NCI-H2227 (cell line): ENCODE data around the gene SERPINB10.
A peak's percentile ranks its signal among the peaks of the same experiment; 100 is the strongest.
"Not testable (repeated sequence)": the region's sequence is repeated elsewhere in the genome, so short reads cannot be mapped to it uniquely, and the experiment has no call there.

Source experiments
- DNase-seq: peaks from one replicate; lab custom pipeline; 2025; ENCODE audit not compliant: unreplicated experiment; lab: John Stamatoyannopoulos, UW

Gene SERPINB10

GRCh38 chr18:63890950-63891304 lies 16.8 kb upstream of the SERPINB10 start:
- peak; percentile 73 for DNase-seq

DNA sequence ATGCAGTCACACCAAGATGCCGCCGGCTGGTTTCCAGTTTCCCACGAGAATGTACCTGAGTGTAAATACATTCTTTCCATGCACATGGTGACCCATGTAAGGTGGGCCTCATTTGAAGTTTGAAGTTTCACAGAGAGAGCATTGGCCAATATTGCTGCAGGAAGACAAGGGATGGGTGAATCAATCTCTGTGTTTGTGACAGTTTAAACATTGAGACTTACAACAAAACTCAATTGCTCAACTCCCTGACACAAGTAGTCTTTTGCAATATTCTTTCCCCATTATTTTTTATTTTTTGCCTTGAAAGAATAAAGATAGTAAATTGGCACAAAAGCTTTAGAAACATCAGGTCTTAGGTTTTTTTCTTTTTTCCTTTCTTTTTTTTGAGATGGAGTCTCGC lies 15.2 kb upstream of the SERPINB10 start:
- DNase-seq: no peak

DNA sequence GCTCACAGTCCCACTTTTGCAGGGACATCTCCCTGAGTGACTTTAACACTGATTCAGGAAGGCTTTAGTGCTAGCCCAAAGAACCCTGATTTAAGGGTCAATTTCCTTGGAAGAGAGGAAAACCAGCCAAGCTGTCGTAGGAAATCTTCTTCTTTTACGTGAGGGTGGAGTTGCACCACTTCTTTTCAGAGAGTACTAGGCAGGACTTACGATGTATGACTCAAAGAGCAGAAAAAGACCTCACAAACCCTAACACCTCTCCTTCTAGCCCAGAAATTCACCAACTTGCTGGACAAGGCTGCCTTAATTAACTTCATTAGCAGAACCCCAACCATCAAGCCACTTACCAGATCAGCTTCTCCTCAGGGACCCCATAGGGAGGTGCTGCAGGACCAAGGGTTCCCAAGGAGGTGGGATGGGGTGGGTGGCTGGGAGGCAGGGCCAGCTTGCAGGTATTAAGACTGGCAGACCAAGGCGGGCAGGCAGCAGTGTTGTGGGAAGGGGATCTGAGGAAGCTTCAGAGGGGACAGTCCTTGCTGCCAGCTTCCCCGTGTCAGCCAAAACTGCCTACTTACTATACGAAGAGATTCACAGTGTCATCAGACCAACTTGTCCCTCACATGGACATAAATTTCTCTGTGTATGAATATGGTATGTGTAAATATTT lies 13.5 kb upstream of the SERPINB10 start:
- no peak for DNase-seq

- no peak for DNase-seq
Measured at GRCh38 chr18:63895190-63895589, 12.6 kb upstream of the SERPINB10 start.

GRCh38 chr18:63897072-63897471 lies 10.7 kb upstream of the SERPINB10 start:
- no peak for DNase-seq

- no peak for DNase-seq
Measured at GRCh38 chr18:63899206-63899605, 8.6 kb upstream of the SERPINB10 start.

GRCh38 chr18:63903851-63904570 lies 3.7 kb upstream of the SERPINB10 start:
- peak; percentile 33 for DNase-seq

DNA sequence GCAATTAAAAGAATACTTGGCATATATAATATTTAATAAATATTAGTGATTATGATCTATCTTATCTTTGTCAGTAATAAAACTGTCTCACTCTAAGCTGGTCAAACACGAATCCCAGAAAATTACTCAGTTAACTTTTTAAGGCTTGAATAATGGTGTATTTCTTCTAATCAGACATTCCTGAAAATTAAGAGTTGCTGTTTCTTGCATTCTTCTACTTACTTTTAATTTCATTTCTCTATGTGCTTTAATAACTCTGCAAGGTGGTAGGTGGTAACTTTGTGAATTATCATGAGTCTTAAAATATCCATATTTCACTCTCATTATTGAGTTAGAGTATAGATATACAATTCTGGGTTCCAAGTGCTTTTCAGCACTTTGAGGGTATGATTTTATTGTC lies 3.1 kb upstream of the SERPINB10 start:
- no peak for DNase-seq

DNA sequence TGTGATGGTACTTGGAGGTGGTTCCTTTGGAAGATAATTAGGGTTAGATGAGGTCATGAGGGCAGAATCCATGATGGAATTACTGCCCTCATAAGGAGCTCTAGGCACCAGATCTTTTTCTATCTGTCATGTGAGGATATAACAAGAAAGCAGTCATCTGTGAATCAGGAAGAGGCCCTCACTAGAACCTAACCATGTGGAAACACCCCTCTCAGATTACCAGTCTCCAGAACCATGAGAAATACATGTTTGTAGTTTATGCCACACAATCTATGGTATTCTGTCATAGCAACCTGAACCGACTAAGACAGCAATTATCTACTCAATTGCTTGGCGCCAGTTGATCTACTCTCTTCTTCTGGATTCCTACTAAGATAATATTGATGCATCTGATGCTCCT lies 2.4 kb upstream of the SERPINB10 start:
- DNase-seq: no peak

- no peak for DNase-seq
Measured at GRCh38 chr18:63906056-63906455, 1.7 kb upstream of the SERPINB10 start.

DNA sequence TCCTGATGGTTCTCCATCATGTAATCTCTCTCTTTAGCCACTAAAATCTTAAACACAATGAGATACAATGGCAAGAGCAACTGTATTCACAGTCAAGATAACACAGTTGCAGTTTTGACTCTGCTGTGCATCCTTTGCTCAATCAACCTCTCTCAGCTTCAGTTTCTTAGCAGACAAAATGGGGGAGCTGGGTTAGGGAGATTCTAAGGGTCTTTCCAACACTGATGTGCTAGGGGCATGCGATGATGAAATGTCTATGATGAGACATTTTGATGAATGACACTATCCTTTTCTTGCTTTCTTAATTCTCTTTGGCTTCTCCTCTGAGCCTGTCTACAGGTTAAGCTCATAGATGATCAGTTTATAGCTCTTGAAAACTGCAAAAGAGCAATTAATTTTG lies 1.1 kb downstream of the SERPINB10 start:
- no peak for DNase-seq

DNA sequence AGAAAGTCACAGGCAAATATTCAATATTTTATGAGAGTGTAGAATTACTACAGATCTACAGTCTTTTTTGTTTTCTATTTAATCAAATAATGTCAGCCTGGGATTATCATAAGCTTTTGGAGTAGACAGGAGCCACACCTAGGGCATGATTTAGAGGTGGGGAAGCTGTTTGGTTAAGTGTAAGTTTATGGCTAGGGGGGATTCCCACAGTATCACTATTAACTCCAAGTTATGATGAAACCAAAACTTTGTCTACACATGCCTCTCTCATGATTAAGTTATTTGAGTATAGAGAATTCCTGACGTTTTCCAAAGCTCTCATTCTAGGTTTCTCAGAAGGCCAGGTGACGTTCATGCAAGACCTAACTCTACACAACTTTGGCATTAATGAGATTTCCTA lies 2.1 kb downstream of the SERPINB10 start:
- DNase-seq: no peak

GRCh38 chr18:63917817-63918216 lies 10.1 kb downstream of the SERPINB10 start:
- no peak for DNase-seq

- DNase-seq: no peak
Measured at GRCh38 chr18:63922049-63922448, 14.3 kb downstream of the SERPINB10 start.

DNA sequence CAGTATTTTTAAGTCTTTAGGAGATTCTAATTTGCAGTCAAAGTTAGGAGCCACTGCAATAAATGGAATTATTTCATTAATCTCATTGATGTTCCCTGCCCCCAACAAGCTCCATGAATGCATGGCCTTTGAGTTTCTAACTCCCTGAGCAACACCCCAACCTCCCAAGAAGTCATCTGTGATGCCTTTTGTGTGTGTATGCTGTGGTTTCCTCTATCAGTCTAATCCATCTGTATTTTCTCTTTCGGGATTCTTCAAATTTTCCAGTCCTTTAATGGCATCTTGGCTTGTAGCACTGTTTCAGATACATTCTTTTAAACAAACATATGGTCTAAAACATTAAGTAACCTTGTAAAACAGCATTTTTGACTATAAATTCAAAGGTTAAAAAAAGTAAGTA lies 16.8 kb downstream of the SERPINB10 start:
- no peak for DNase-seq

GRCh38 chr18:63928331-63928730 lies 20.6 kb downstream of the SERPINB10 start:
- no peak for DNase-seq

DNA sequence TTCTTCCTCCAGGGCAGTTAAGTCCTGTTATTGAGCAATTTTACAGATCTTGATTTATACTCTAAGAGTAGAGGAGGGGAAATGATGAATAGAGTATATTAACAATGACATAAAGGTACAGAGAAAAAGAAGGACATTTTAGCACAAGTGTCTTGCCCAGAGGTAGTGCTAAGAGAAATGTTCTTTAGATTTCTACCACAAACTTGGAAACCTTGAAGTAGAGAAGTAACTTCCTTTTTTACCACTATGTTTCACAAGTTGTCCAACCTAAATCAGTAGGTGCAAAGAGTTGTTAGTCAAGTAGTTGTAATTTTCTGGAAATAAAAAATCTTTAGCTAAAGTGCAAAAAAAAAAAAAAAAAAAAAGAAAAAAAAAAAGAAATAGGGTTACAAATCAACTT lies 21.6 kb downstream of the SERPINB10 start:
- not testable (repeated sequence) for DNase-seq

DNA sequence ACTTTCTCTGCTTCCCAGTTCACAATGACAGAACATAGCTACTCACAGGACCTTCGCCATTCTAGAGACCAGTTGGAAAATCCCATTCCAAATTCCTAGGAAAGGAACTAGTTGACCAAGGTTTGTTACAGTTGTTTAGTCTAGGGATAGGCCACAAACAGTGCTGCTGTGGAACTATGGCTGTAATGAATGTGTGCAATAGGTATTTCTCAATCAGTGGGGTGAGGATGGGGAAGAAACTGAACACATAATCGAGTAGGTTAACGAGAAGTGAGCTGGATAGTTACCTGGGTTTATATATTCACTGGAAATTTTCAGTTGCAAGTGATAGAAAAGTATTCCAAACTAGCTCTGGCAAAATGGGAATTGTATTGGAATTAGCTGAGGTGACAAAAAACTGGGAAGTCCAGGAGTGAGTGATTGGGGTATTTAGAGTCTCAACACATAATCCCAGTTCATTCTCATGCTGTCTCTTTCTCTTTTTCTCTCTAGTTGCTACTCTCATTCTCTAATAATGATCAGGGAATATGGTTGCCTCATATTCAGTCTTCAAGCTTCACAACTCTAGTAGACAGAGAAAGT lies 23.1 kb downstream of the SERPINB10 start:
- DNase-seq: no peak

GRCh38 chr18:63936156-63936931 lies 28.6 kb downstream of the SERPINB10 start:
- DNase-seq: peak; percentile 88

DNA sequence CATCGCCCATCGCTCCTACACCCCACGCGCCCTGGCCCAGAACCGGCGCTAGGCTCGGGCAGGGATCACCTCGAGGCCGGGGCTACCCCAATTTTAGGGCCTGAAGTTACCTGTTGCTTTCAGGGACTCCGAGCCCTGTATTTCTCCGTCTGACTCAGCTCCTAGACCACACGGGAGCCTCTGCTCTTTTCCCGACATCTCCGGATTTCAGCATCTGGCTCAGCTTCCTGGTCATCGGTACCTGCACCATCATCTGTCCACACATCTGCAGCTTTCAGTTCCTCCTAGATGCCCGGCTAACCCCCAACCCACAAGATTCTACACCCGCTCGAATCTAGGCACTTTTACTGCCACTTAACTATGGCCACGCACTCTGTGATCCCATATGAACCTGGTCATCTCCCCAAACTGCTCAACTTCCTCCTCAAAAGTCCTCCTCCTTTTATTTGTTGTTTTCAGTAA lies 29.2 kb downstream of the SERPINB10 start:
- no peak for DNase-seq

GRCh38 chr18:63940008-63940407 lies 32.2 kb downstream of the SERPINB10 start:
- no peak for DNase-seq
